H1 (cell line): ENCODE results near the gene MACROD1.
"Not testable (repeated sequence)": the region's sequence is repeated elsewhere in the genome, so short reads cannot be mapped to it uniquely, and the experiment has no call there.

Experiments
- EZH2 ChIP-seq: fragments of 200-600 bp; sonication (generic); IDR thresholded peaks from 2 replicates; pipeline ENCODE4 v1.7.1; 2012; ENCODE audit warnings: low read depth, mild to moderate bottlenecking, moderate library complexity, low read length, inconsistent platforms; ENCODE audit not compliant: severe bottlenecking
- POU5F1 ChIP-seq: IDR thresholded peaks from 2 replicates; pipeline ENCODE4 v1.6.1; 2011; ENCODE audit warnings: low read depth, mild to moderate bottlenecking, low read length, moderate library complexity
- TF ChIP-seq, protein P1 (sequence below), 3 experiments: IDR thresholded peaks; 1 replicate in 2 of 3; 2 replicates in 1 of 3; pipeline versions ENCODE4 v1.5.1 to v1.6.1; 2011; ENCODE audit warnings: low read length in 3 of 3, mild to moderate bottlenecking in 3 of 3, inconsistent platforms in 2 of 3, low read depth in 1 of 3, moderate library complexity in 1 of 3; ENCODE audit not compliant: insufficient read depth in 1 of 3; ENCODE audit errors: control extremely low read depth in 1 of 3

- TF ChIP-seq EZH2, POU5F1: not testable (repeated sequence)
- TF ChIP-seq, protein P1, sequence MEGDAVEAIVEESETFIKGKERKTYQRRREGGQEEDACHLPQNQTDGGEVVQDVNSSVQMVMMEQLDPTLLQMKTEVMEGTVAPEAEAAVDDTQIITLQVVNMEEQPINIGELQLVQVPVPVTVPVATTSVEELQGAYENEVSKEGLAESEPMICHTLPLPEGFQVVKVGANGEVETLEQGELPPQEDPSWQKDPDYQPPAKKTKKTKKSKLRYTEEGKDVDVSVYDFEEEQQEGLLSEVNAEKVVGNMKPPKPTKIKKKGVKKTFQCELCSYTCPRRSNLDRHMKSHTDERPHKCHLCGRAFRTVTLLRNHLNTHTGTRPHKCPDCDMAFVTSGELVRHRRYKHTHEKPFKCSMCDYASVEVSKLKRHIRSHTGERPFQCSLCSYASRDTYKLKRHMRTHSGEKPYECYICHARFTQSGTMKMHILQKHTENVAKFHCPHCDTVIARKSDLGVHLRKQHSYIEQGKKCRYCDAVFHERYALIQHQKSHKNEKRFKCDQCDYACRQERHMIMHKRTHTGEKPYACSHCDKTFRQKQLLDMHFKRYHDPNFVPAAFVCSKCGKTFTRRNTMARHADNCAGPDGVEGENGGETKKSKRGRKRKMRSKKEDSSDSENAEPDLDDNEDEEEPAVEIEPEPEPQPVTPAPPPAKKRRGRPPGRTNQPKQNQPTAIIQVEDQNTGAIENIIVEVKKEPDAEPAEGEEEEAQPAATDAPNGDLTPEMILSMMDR (IDR thresholded peaks at IDR 0.05; ENCODE audit: control extremely low read depth in 1 of 3, insufficient read depth in 1 of 3, low read depth in 1 of 3, low read length in 3 of 3): not testable (repeated sequence)
Measured at GRCh38 chr11:64047373-64047772, 118.5 kb downstream of the MACROD1 start.
